ENCODE results near the gene RPL29. TPM values are rescaled to one million over a fixed set of nuclear protein-coding genes. Genes with fewer than 3 reads are reported as not detected.

Gene RPL29
- total and polyA plus RNA-seq, 2 of the 13 experiments (the other 11 are each of a cell fraction or from before 2014, with no cell fraction given) = 1,348 to 2,263 TPM

DNA sequence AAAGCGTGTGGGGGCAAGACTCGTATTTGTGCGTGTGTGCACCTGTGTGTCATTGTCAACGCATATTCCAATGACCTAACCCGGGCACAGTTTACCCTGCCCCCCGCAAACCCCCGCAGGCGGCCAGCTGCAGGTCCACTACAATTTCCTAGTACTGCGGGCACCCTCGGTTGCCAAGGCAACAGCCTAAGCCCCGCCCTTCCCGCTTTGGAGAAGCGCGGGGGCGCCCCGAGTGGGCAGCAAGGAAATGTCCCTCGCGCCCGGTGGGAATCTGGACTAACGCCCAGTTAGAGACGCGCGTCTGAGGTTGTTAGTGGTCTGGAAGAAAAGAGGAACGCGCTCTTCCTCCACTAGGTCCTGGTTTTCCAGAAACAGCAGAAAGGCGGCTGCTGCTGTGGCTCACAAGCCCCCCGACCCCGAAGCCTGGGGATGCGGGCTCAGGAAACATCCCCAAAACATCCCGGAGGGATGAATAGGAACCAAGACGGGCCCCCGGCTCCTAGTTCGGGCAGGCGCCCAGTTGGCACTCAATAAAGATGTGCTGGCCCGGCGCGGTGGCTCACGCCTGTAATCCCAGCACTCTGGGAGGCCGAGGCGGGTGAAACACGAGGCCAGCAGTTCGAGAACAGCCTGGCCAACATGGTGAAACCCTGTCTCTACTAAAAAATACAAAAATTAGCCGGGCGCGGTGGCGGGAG lies 19.7 kb downstream of the RPL29 start (continued):
- TF ChIP-seq, protein P1, sequence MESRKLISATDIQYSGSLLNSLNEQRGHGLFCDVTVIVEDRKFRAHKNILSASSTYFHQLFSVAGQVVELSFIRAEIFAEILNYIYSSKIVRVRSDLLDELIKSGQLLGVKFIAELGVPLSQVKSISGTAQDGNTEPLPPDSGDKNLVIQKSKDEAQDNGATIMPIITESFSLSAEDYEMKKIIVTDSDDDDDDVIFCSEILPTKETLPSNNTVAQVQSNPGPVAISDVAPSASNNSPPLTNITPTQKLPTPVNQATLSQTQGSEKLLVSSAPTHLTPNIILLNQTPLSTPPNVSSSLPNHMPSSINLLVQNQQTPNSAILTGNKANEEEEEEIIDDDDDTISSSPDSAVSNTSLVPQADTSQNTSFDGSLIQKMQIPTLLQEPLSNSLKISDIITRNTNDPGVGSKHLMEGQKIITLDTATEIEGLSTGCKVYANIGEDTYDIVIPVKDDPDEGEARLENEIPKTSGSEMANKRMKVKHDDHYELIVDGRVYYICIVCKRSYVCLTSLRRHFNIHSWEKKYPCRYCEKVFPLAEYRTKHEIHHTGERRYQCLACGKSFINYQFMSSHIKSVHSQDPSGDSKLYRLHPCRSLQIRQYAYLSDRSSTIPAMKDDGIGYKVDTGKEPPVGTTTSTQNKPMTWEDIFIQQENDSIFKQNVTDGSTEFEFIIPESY (CRISPR knock-in tag; IDR thresholded peaks at IDR 0.05) = peak; percentile 100
- TF ChIP-seq ZNF790 (CRISPR knock-in tag; IDR thresholded peaks at IDR 0.05; ENCODE audit: borderline replicate concordance) (0 out of 2 replicates have a peak, but pooled peaks have one; percentile 19), NCOA1 (CRISPR knock-in tag; IDR thresholded peaks at IDR 0.05) (0 out of 2 replicates have a peak, but pooled peaks have one; percentile 48), ZSCAN29 (CRISPR knock-in tag; conservative IDR thresholded peaks at IDR 0.05) (no peak), ZNF546 (CRISPR knock-in tag; conservative IDR thresholded peaks at IDR 0.05) (no peak), ZBTB7B (CRISPR knock-in tag; IDR thresholded peaks at IDR 0.05) (0 out of 2 replicates have a peak, but pooled peaks have one; percentile 23), ZNF709 (CRISPR knock-in tag; IDR thresholded peaks at IDR 0.05) (0 out of 2 replicates have a peak, but pooled peaks have one; percentile 11), ZNF549 (CRISPR knock-in tag; IDR thresholded peaks at IDR 0.05) (no peak), ZBTB38 (CRISPR knock-in tag; IDR thresholded peaks at IDR 0.05) (0 out of 2 replicates have a peak, but pooled peaks have one; percentile 49), ZNF17 (CRISPR knock-in tag; IDR thresholded peaks at IDR 0.05) (no peak)
- TF ChIP-seq, protein P2, sequence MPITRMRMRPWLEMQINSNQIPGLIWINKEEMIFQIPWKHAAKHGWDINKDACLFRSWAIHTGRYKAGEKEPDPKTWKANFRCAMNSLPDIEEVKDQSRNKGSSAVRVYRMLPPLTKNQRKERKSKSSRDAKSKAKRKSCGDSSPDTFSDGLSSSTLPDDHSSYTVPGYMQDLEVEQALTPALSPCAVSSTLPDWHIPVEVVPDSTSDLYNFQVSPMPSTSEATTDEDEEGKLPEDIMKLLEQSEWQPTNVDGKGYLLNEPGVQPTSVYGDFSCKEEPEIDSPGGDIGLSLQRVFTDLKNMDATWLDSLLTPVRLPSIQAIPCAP (CRISPR knock-in tag; IDR thresholded peaks at IDR 0.05; ENCODE audit: low read depth) = no peak

Data from HepG2 (cell line).